RWPE1 (cell line): Measurements from ENCODE around the gene ZSWIM5.
A peak's percentile ranks its signal among the peaks of the same experiment; 100 is the strongest.

Experiments used
- CTCF ChIA-PET: fragments of 350-600 bp; sonication (Branson Sonifier 250); formaldehyde crosslinking; extraction: SDS; loops from one replicate; lab custom pipeline; 2021; lab: Yijun Ruan, JAX
- POLR2A ChIA-PET: fragments of 400-600 bp; formaldehyde crosslinking; extraction: SDS; loops from one replicate; lab custom pipeline; 2020; ENCODE audit warnings: antibody characterized with exemption; ENCODE audit not compliant: low non-redundant PET; lab: Yijun Ruan, JAX
- DNase-seq: peaks from one replicate; pipeline ENCODE4 v3.0.0; 2012; ENCODE audit warnings: low spot score
- H3K27ac ChIP-seq: fragments of 450-650 bp; 2 replicates; pipeline ENCODE4 v1.5.1; 2017
- CTCF ChIP-seq: fragments of 450-650 bp; conservative IDR thresholded peaks from 2 replicates; pipeline ENCODE4 v1.5.1; 2017; ENCODE audit warnings: low read depth, mild to moderate bottlenecking

ZSWIM5 gene

GRCh38 chr1:45015683-45016082 lies 190.7 kb downstream of the ZSWIM5 start:
- DNase-seq: no peak
- no peak overlapping the region for H3K27ac ChIP-seq
- ChIA-PET CTCF (interaction anchor here (0.6 to 1.7 kb wide), 2 partner anchors 287 kb away, joined by 5 to 14 read pairs; no protein-coding TSS in a partner anchor), POLR2A (no interaction called here)
- TF ChIP-seq CTCF: no peak

- peak; percentile 68 for DNase-seq
- TF ChIP-seq CTCF: peak; percentile 89
- POLR2A ChIA-PET: no interaction called here
- CTCF ChIA-PET: interaction anchor here (0.6 to 2.1 kb wide), 16 partner anchors 85 to 1789 kb away, joined by 3 to 29 read pairs (median 4); no protein-coding TSS in a partner anchor
- H3K27ac ChIP-seq: peak overlapping the region; percentile 17; the same call in 1 of the 2 replicates
These were observed 191.9 kb downstream of the ZSWIM5 start for GRCh38 chr1:45014321-45015028.

DNA sequence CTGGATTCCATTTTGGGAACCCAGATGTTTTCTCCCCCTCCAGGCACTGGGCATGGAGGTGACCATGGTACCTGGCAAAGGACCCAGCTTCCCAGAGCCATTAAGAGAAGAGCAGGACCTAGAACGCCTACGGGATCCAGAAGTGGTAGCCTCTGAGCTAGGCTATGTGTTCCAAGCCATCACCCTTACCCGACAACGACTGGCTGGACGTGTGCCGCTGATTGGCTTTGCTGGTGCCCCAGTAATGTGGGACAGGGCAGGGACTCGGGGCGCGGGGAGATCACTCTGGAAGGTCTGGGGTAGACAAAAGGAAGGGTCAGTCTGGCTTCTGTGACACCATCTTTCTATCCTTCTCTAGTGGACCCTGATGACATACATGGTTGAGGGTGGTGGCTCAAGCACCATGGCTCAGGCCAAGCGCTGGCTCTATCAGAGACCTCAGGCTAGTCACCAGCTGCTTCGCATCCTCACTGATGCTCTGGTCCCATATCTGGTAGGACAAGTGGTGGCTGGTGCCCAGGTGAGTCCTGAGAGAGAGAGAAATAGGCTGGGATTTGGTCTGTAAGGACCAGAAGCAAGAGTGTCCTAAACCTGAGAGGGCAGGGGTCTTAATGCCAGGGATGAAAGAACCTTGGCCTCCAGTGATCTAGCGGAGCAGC lies 192.7 kb downstream of the ZSWIM5 start:
- CTCF ChIA-PET: interaction anchor here (0.6 to 2.1 kb wide), 15 partner anchors 14 to 1788 kb away, joined by 3 to 29 read pairs (median 4); no protein-coding TSS in a partner anchor
- H3K27ac ChIP-seq: peak overlapping the region; percentile 91
- POLR2A ChIA-PET: no interaction called here
- no peak for TF ChIP-seq CTCF
- DNase-seq: no peak

GRCh38 chr1:45012639-45013278 lies 193.6 kb downstream of the ZSWIM5 start:
- POLR2A ChIA-PET: interaction anchor here (0.6 to 1.7 kb wide), 4 partner anchors 49 to 545 kb away, joined by 3 to 6 read pairs (median 4); no protein-coding TSS in a partner anchor
- CTCF ChIA-PET: interaction anchor here (0.6 to 1.0 kb wide), 5 partner anchors 15 to 191 kb away, joined by 3 to 4 read pairs (median 3); no protein-coding TSS in a partner anchor
- TF ChIP-seq CTCF: no peak
- peak overlapping the region; percentile 91 for H3K27ac ChIP-seq
- peak; percentile 75 for DNase-seq

DNA sequence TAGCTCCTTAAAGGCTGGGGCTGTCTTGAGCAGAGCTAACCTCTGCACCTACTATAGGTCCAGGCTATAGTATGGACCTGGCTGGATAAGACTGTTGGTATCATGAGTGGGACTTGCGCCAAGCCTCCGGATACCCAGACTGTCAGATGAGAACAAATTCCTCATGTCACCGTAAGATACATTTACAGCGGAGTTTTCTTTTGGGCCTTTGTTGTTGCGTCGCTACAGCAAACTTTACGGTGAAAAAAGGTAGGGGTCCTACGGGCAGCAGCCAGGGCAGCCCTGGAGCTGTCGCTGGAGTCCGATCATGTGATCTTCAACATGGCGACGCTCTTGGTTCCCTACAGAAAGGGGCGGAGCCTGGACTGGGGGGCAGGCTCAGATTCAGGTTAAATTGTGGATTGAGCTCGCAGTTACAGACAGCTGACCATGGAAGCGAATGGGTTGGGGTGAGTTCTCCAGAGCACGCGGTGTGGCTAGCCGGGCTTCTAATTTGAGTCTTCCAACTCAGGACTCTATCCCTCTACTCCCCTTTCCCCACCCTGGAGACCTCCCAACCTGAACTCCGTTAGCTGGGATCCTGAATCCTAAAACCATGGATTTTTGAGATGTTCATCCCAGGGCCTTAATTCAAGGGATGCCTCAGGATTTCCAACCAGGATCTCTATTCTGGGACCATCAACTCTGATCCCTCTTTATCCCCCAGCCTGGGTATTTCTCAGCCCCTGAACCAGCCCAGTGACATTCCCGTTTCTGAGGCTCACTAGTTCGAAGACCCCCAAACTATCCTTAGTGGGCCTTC lies 194.4 kb downstream of the ZSWIM5 start, which contains the start of gene UROD:
TSS of gene UROD (plus strand) at position 418 of the 802 bp plus-strand sequence. CDS start at position 430, 12 bp downstream.
- TF ChIP-seq CTCF: no peak
- peak; percentile 97 for DNase-seq
- ChIA-PET POLR2A (interaction anchor here (0.6 to 1.8 kb wide), 4 partner anchors 287 to 545 kb away, joined by 4 to 10 read pairs (median 5); partner anchors contain the start of genes MUTYH and TOE1), CTCF (interaction anchor here (0.6 to 1.6 kb wide), 6 partner anchors 73 to 481 kb away, joined by 3 to 7 read pairs (median 4); no protein-coding TSS in a partner anchor)
- H3K27ac ChIP-seq: peak within 1 kb of the TSS; percentile 91
